Measurements from ENCODE around the gene SCN5A. TPM values are rescaled to one million over a fixed set of nuclear protein-coding genes. Genes with fewer than 3 reads are reported as not detected.

SCN5A gene
- total RNA-seq, 1 experiment from 2014 or later = 0.54 TPM

- Histone ChIP-seq H3K36me3 (ENCODE audit: insufficient read depth, low read length, poor library complexity, severe bottlenecking) (no peaks in the 10 kb centered on the region), H3K27ac (ENCODE audit: low read depth, low read length, poor library complexity, severe bottlenecking) (no peak overlapping the region), H3K9me3 (ENCODE audit: low read depth, low read length, poor library complexity, severe bottlenecking) (no peaks in the 10 kb centered on the region), H3K4me3 (ENCODE audit: low read depth, low read length, poor library complexity, severe bottlenecking) (no peak overlapping the region), H3K27me3 (replicated peaks; ENCODE audit: insufficient read depth, low read depth, low read length, poor library complexity) (no peaks in the 10 kb centered on the region), H3K4me1 (ENCODE audit: insufficient read depth, low read length, poor library complexity, severe bottlenecking) (no peaks in the 10 kb centered on the region)
- ChIA-PET CTCF (no interaction called here), POLR2A (ENCODE audit: low non-redundant PET) (no interaction called here)
- no TSS peak for BruUV-seq (replicated peaks)
- intact Hi-C loops (cut with micrococcal nuclease; ENCODE audit: unreplicated experiment) = no loop called here
- no peak for DNase-seq (ENCODE audit: low spot score)
- TF ChIP-seq EZH2 (IDR thresholded peaks at IDR 0.05; ENCODE audit: borderline replicate concordance, low read depth, low read length, poor library complexity, severe bottlenecking) = no peak
- TF ChIP-seq, protein P1, sequence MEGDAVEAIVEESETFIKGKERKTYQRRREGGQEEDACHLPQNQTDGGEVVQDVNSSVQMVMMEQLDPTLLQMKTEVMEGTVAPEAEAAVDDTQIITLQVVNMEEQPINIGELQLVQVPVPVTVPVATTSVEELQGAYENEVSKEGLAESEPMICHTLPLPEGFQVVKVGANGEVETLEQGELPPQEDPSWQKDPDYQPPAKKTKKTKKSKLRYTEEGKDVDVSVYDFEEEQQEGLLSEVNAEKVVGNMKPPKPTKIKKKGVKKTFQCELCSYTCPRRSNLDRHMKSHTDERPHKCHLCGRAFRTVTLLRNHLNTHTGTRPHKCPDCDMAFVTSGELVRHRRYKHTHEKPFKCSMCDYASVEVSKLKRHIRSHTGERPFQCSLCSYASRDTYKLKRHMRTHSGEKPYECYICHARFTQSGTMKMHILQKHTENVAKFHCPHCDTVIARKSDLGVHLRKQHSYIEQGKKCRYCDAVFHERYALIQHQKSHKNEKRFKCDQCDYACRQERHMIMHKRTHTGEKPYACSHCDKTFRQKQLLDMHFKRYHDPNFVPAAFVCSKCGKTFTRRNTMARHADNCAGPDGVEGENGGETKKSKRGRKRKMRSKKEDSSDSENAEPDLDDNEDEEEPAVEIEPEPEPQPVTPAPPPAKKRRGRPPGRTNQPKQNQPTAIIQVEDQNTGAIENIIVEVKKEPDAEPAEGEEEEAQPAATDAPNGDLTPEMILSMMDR (conservative IDR thresholded peaks at IDR 0.05; ENCODE audit: low read depth, low read length) = no peak
Observed at GRCh38 chr3:38636464-38636863, 13.0 kb downstream of the SCN5A start.

GRCh38 chr3:38634111-38634510 is 15.4 kb downstream of the SCN5A start:
- DNase-seq (ENCODE audit: low spot score) = no peak
- POLR2A ChIA-PET (ENCODE audit: low non-redundant PET) = no interaction called here
- CTCF ChIA-PET = no interaction called here

DNA sequence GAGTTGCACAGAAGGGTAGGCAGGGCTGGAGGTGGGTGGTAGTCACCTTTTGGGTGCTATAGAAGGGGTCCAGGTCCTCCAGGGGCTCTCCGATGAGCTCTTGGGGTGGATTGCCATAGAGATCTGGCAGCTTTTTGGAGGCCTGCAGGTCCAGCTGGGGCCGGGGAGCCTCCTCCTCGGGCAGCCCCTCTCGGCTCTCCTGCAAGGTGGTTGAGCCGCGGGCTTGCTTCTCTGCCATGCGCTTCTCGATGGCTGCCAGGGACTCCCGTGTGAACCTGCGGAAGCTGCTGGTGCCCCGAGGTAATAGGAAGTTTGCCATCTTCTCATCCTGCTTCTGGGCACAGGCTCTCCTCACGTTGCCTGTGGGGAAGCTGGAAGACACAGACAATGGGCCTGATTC is 16.5 kb downstream of the SCN5A start:
- Histone ChIP-seq H3K4me3 (ENCODE audit: low read depth, low read length, poor library complexity, severe bottlenecking) (no peak overlapping the region), H3K9me3 (ENCODE audit: low read depth, low read length, poor library complexity, severe bottlenecking) (no peaks in the 10 kb centered on the region), H3K27ac (ENCODE audit: low read depth, low read length, poor library complexity, severe bottlenecking) (no peak overlapping the region), H3K27me3 (replicated peaks; ENCODE audit: insufficient read depth, low read depth, low read length, poor library complexity) (no peaks in the 10 kb centered on the region), H3K36me3 (ENCODE audit: insufficient read depth, low read length, poor library complexity, severe bottlenecking) (no peaks in the 10 kb centered on the region), H3K4me1 (ENCODE audit: insufficient read depth, low read length, poor library complexity, severe bottlenecking) (no peaks in the 10 kb centered on the region)
- POLR2A ChIA-PET (ENCODE audit: low non-redundant PET) = no interaction called here
- DNase-seq (ENCODE audit: low spot score) = no peak
- intact Hi-C loops (cut with micrococcal nuclease; ENCODE audit: unreplicated experiment) = no loop called here
- TF ChIP-seq, protein P1 (conservative IDR thresholded peaks at IDR 0.05; ENCODE audit: low read depth, low read length) = no peak
- no peak for TF ChIP-seq EZH2 (IDR thresholded peaks at IDR 0.05; ENCODE audit: borderline replicate concordance, low read depth, low read length, poor library complexity, severe bottlenecking)
- BruUV-seq (replicated peaks) = no TSS peak
- CTCF ChIA-PET = no interaction called here

More at GRCh38 chr3:38634111-38634510, 15.4 kb downstream of the SCN5A start:
- no TSS peak for BruUV-seq (replicated peaks)
- no peaks in the 10 kb centered on the region for H3K4me1 ChIP-seq (ENCODE audit: insufficient read depth, low read length, poor library complexity, severe bottlenecking)
- no peak overlapping the region for H3K27ac ChIP-seq (ENCODE audit: low read depth, low read length, poor library complexity, severe bottlenecking)
- no peaks in the 10 kb centered on the region for H3K36me3 ChIP-seq (ENCODE audit: insufficient read depth, low read length, poor library complexity, severe bottlenecking)
- H3K9me3 ChIP-seq (ENCODE audit: low read depth, low read length, poor library complexity, severe bottlenecking) = no peaks in the 10 kb centered on the region
- TF ChIP-seq EZH2 (IDR thresholded peaks at IDR 0.05; ENCODE audit: borderline replicate concordance, low read depth, low read length, poor library complexity, severe bottlenecking) = no peak
- TF ChIP-seq, protein P1 (conservative IDR thresholded peaks at IDR 0.05; ENCODE audit: low read depth, low read length) = no peak
- intact Hi-C loops (cut with micrococcal nuclease; ENCODE audit: unreplicated experiment) = no loop called here
- H3K27me3 ChIP-seq (replicated peaks; ENCODE audit: insufficient read depth, low read depth, low read length, poor library complexity) = no peaks in the 10 kb centered on the region
- no peak overlapping the region for H3K4me3 ChIP-seq (ENCODE audit: low read depth, low read length, poor library complexity, severe bottlenecking)

Measured in A673 (cell line).